Natural killer cell (primary cell): ENCODE data around the gene CHSY3. TPM values are rescaled to one million over a fixed set of nuclear protein-coding genes. Genes with fewer than 3 reads are reported as not detected.
A peak's percentile ranks its signal among the peaks of the same experiment; 100 is the strongest.

ENCODE experiments used
- ATAC-seq, 3 donors: fragments of 150-1000 bp in 2 of 3; fragments of 200-7000 bp in 1 of 3; cut with Tn5 transposase; 1 replicate in 1 of 3; 2 replicates in 2 of 3; pipeline ENCODE4 v1.10.0; 2021; ENCODE audit warnings: mild to moderate bottlenecking in 2 of 3, moderate library complexity in 2 of 3
- DNase-seq, 2 donors: peaks; one replicate each; pipeline versions ENCODE4 v3.0.0 to v3.0.0-alpha.2; 2013 to 2021; ENCODE audit warnings: mixed read lengths in 1 of 2
- H3K27ac ChIP-seq: one replicate; pipeline ENCODE4 v1.5.1; 2013; ENCODE audit warnings: mild to moderate bottlenecking, low read length
- H3K27me3 ChIP-seq: one replicate; pipeline ENCODE4 v1.6.1; 2013; ENCODE audit warnings: low read length; ENCODE audit not compliant: control insufficient read depth, insufficient read depth
- H3K36me3 ChIP-seq: one replicate; pipeline ENCODE4 v1.6.1; 2013; ENCODE audit warnings: low read length; ENCODE audit not compliant: control insufficient read depth, insufficient read depth
- H3K4me1 ChIP-seq: one replicate; pipeline ENCODE4 v1.6.1; 2013; ENCODE audit warnings: low read length; ENCODE audit not compliant: control insufficient read depth, insufficient read depth
- H3K4me3 ChIP-seq: one replicate; pipeline ENCODE4 v1.5.1; 2013; ENCODE audit warnings: low read length
- H3K9me3 ChIP-seq: one replicate; pipeline ENCODE4 v1.6.1; 2013; ENCODE audit warnings: low read length; ENCODE audit not compliant: control insufficient read depth, insufficient read depth
- H3K27ac Mint-ChIP-seq, 2 donors: one replicate each; pipeline ENCODE4 v1.8.0; 2022; ENCODE audit warnings: mild to moderate bottlenecking in 2 of 2, mixed read lengths in 2 of 2, moderate library complexity in 1 of 2
- H3K27me3 Mint-ChIP-seq, 2 donors: one replicate each; pipeline ENCODE4 v1.8.0; 2022; ENCODE audit warnings: low read depth in 2 of 2, mixed read lengths in 2 of 2
- H3K36me3 Mint-ChIP-seq: one replicate; pipeline ENCODE4 v1.8.0; 2022; ENCODE audit warnings: mixed read lengths
- H3K4me1 Mint-ChIP-seq, 2 donors: one replicate each; pipeline ENCODE4 v1.8.0; 2022; ENCODE audit warnings: mixed read lengths in 2 of 2
- H3K4me3 Mint-ChIP-seq: one replicate; pipeline ENCODE4 v1.8.0; 2022; ENCODE audit warnings: mild to moderate bottlenecking, moderate library complexity, mixed read lengths
- H3K9me3 Mint-ChIP-seq, 2 donors: one replicate each; pipeline ENCODE4 v1.8.0; 2022; ENCODE audit warnings: mixed read lengths in 2 of 2
- CTCF ChIP-seq: fragments of 200-600 bp; IDR thresholded peaks from one replicate; pipeline ENCODE4 v1.8.0; 2022; ENCODE audit warnings: antibody characterized with exemption
- WGBS: methylation state at CpG from one replicate; pipeline ENCODE4 v1.1.7; 2013; ENCODE audit warnings: missing lambda C conversion rate; ENCODE audit not compliant: insufficient coverage; 5-methylcytosine and 5-hydroxymethylcytosine counted together
- intact Hi-C: fragments of 100-400 bp; cut with micrococcal nuclease; formaldehyde crosslinking; loops from one replicate; pipeline ENCODE4 v1.14.2; 2022
- total RNA-seq, 4 donors: library from RNA; stranded (reverse); fragments of 120-200 nt in 1 of 4; gene quantifications; one replicate each; pipeline versions ENCODE4 v1.2.3 to v1.2.4, GENCODE V29; 2013 to 2022

Gene CHSY3
- total RNA-seq, 3 donors from 2014 or later (not counting 1 experiment from before 2014, with no cell fraction given) = 0.18 to 2.3 (median 2.3) TPM

- Histone ChIP-seq H3K4me1 (no peaks in the 10 kb centered on the region), H3K27me3 (no peaks in the 10 kb centered on the region), H3K4me3 (no peak overlapping the region), H3K36me3 (no peaks in the 10 kb centered on the region), H3K27ac (no peak overlapping the region), H3K9me3 (no peaks in the 10 kb centered on the region)
- WGBS = 91% methylated on average over 3 of the region's 3 CpGs
- ATAC-seq (no peak), DNase-seq (no peak)
- H3K27ac Mint-ChIP-seq = no peak overlapping the region
- no peak for TF ChIP-seq CTCF
- H3K27me3 Mint-ChIP-seq = no peaks in the 10 kb centered on the region
- no peaks in the 10 kb centered on the region for H3K36me3 Mint-ChIP-seq
- intact Hi-C loops = no loop called here
- no peak overlapping the region for H3K4me3 Mint-ChIP-seq
- H3K4me1 Mint-ChIP-seq = no peaks in the 10 kb centered on the region
- H3K9me3 Mint-ChIP-seq = peaks cover 2 to 3% of the 10 kb centered on the region in 2 donors
Measured at GRCh38 chr5:130164966-130165365, 260.7 kb downstream of the CHSY3 start.

GRCh38 chr5:130166839-130167490 lies 262.7 kb downstream of the CHSY3 start:
- Histone ChIP-seq H3K36me3 (no peaks in the 10 kb centered on the region), H3K4me3 (no peak overlapping the region), H3K27me3 (no peaks in the 10 kb centered on the region), H3K9me3 (no peaks in the 10 kb centered on the region), H3K27ac (no peak overlapping the region), H3K4me1 (no peaks in the 10 kb centered on the region)
- Mint-ChIP-seq H3K36me3 (no peaks in the 10 kb centered on the region), H3K4me3 (no peak overlapping the region), H3K4me1 (peaks cover 3 to 7% of the 10 kb centered on the region in 2 donors), H3K27me3 (no peaks in the 10 kb centered on the region), H3K27ac (no peak overlapping the region), H3K9me3 (peaks cover 0 to 2% of the 10 kb centered on the region in 2 donors)
- WGBS = 80% methylated on average over 1 of the region's 1 CpG
- no peak for TF ChIP-seq CTCF
- intact Hi-C loops = no loop called here
- ATAC-seq = no peak
- DNase-seq = no peak

DNA sequence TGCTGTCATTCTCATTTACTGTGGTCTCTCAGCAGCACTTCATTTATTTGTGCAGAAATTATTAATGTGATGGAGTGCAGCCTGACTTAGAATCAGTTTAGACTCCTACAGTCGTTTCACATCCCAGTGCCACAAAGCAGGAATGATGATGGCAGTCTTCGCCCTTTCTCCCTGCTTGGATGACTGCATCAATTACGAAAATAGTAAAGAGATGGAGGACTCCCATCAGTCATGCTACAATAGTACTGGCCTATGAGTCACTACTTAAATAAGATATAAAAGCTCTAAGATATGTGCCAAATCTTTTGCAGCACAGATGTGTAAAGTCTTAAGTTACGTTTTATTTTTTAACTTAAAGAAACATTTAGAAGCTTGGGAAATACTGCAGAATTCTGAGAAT lies 263.9 kb downstream of the CHSY3 start:
- Histone ChIP-seq H3K4me1 (no peaks in the 10 kb centered on the region), H3K27ac (no peak overlapping the region), H3K27me3 (no peaks in the 10 kb centered on the region), H3K36me3 (no peaks in the 10 kb centered on the region), H3K9me3 (no peaks in the 10 kb centered on the region), H3K4me3 (no peak overlapping the region)
- Mint-ChIP-seq H3K27me3 (no peaks in the 10 kb centered on the region), H3K9me3 (peaks cover 0 to 2% of the 10 kb centered on the region in 2 donors), H3K4me3 (no peak overlapping the region), H3K27ac (no peak overlapping the region), H3K4me1 (peaks cover 4 to 13% of the 10 kb centered on the region in 2 donors), H3K36me3 (no peaks in the 10 kb centered on the region)
- DNase-seq (no peak), ATAC-seq (no peak)
- TF ChIP-seq CTCF = no peak
- intact Hi-C loops = no loop called here
- WGBS = 96% methylated on average over 4 of the region's 4 CpGs

DNA sequence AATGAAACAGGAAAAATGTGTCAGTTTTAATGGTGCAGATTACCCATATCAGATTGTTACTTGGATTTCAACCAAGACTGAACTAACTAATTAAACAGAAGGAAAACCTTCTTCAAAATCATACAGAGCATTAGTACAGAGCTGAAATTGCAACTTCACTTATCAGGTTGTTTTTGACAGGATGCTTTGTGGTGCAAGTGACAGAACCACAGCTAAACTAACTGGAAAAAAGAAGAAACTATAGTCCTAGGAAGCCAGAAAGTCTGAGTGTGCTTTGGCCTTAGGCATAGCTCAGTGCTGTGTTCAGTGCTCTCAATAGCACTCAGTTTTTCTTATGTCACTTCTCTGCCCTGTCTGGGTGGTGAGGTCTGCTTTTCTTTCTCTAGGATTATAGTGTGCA lies 267.4 kb downstream of the CHSY3 start:
- Histone ChIP-seq H3K27me3 (no peaks in the 10 kb centered on the region), H3K36me3 (no peaks in the 10 kb centered on the region), H3K4me1 (no peaks in the 10 kb centered on the region), H3K4me3 (no peak overlapping the region), H3K9me3 (no peaks in the 10 kb centered on the region), H3K27ac (no peak overlapping the region)
- no peak for TF ChIP-seq CTCF
- intact Hi-C loops = no loop called here
- ATAC-seq (peak; percentile 29 to 76 (median 35)), DNase-seq (no peak)
- H3K4me3 Mint-ChIP-seq = peak overlapping the region; percentile 13
- H3K4me1 Mint-ChIP-seq = peaks cover 4 to 13% of the 10 kb centered on the region in 2 donors
- no peaks in the 10 kb centered on the region for H3K36me3 Mint-ChIP-seq
- H3K27me3 Mint-ChIP-seq = no peaks in the 10 kb centered on the region
- H3K9me3 Mint-ChIP-seq = no peaks in the 10 kb centered on the region
- no peak overlapping the region for H3K27ac Mint-ChIP-seq
